HG02588 (cell line): Measurements from ENCODE around the gene EZH1.

Experiments used
- ATAC-seq: cut with Tn5 transposase; IDR thresholded peaks from one replicate; pipeline ENCODE4 v1.9.1; 2021; ENCODE audit warnings: mild to moderate bottlenecking, moderate library complexity; ENCODE audit not compliant: unreplicated experiment

The EZH1 gene

GRCh38 chr17:42723636-42724035, 21.2 kb downstream of the EZH1 start:
- no peak for ATAC-seq

- no peak for ATAC-seq
These were observed 23.8 kb downstream of the EZH1 start for GRCh38 chr17:42720996-42721583.

DNA sequence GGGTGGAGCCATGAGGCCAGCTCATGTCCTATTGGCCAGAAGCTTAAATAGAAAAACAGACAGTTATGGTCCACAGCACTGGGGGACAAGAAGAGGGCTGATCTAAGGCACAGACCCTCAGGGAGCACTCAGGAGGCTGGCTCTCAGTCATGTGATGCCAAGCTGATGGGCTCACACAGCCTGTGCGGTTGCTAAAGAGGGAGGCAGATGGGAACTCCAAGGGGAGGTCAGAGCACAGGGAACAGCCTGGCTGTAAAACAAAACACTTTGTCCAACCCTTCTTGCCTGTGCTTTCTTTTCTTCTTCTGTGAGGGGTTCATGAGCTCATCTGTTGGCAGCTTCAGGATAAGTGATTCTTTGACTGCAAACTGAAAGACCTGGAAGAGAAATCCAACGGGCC, 35.3 kb downstream of the EZH1 start:
- no peak for ATAC-seq

GRCh38 chr17:42708588-42708987, 36.3 kb downstream of the EZH1 start:
- no peak for ATAC-seq

DNA sequence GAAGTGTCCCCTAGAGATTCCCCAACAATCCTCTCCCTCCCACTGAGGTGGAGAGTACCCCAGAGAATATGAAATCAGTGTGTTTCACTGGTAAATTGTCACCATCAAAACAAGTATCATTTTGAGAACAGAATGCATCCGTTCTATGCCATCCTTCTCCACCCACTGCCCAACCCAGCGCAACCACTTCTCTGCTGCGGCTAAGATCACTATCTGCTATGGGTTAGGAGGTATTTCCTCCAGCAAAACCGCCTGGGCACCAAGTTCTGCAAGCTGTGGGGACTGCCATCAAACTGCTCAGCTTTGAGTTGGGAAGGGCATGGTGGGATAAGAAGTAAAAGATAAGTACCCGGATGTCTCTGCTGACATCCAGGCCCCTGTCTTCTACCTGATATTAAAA, 38.1 kb downstream of the EZH1 start:
- ATAC-seq = no peak

DNA sequence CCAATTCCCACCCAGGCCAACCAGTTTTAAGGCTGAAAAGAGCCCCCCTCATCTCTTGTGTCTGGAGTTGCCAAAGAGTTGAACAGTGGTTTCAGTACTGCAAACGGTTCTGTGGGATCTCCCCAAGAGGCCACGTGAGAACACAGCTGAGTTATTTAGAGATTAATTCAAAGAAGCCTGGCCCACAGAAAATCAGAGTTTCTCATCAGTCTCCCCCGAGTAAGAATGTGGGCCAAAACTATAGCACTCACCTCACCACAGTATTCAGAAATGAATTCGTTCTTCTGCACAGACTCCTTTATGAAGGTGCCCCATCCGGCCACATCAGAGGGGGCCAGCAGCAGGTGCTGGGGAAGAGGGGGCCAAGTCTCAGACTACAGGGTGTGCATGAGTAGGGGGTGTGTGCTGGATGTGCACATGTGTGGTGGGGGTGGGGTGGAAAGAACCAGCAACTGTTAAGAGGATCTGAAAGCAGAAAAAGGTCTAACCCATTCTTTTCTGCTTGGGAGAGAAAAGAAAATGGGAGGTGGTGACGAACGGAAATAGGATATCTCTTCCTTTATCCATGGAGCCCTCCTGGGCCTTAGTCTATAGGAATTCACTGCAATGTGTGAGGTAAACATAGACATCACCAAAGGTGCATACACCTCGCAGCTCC, 39.9 kb downstream of the EZH1 start:
- ATAC-seq = peak; percentile 66

- ATAC-seq = peak; percentile 8
These were observed 40.4 kb downstream of the EZH1 start for GRCh38 chr17:42704490-42704836.

DNA sequence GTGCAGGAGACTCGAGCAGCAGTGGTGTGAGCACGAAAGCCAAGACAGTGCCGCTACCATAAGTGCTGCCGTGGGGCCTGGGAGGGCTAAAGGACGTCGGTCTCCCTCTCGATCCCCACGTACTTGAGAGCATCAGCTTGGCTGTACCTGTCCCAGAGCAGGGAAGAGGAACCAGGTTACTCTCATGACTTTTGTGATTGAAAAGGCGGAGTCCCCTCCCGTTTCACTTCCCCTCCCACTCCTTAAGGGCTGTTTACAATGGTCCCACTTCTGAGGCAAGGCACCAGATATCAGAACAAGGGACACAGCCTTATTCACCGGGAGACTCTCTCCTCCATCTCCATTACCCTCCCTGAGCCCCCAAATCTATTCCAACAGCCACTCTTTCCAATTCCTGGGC, 42.4 kb downstream of the EZH1 start:
- no peak for ATAC-seq

DNA sequence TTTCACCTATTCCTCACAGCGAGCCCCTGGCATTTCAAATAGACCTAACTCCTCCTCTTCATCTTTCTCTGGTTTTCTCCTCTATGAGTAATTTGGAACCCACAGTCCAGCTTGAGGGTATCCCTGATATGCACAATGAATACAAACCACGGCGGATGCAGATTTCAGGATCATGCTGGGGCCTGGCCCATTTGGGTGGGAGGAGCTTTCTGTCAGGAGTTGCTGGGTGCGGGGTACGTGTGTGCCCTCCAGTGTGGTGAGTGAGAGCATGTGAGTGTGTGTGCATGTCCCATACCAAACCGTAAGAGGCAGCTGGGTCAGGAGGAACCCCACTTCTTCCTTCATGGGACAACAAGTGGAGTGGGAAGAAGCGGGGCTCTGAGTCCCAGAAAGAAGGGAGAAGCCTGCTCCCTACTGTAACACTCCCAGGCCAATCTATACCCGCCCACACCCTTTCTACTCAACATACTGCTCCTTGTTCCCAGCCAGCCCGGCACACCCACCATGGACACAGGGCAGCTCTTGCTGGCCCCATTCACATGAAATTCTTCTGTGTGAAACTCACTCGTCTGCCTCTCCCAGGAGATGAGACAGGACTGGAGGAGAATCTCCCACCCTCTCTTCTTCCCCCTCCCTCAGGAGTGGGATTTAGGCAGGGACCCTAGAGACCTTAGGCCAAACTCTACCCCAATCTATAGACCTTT, 44.1 kb downstream of the EZH1 start:
- ATAC-seq = no peak

- no peak for ATAC-seq
These were observed 45.5 kb downstream of the EZH1 start for GRCh38 chr17:42699415-42699740.

DNA sequence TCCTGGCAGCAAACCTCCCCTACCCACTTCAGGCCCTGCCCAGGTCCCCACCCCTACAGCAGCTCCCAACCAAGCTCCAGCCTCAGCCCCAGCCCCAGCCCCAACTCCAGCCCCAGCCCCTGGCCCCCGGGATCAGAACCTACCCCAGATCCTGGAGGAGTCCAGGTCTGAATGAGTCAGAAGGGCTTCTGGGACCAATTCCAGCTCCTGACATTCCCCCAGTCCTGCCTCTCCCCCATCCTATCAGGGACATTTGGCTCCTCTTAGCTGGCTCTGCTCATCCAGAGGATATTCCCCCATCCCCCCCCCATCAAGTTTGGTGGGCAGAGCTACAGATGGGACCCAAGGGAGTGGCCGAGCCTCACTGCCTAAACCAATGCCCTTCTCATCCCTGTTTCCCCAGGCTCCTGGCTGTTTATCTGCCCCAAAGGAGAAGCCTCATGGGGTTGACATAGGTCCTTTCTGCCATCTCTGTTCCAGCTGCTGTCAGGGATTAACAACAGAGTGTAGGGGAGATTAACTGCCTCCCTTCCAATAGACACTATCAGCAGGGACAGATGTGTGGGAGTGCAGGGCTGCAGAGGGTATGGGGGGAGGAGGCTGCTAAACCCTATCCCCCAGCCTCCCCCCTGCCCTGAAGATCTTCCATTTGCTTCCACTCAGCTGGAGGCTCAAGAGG, 46.0 kb downstream of the EZH1 start:
- ATAC-seq = no peak

DNA sequence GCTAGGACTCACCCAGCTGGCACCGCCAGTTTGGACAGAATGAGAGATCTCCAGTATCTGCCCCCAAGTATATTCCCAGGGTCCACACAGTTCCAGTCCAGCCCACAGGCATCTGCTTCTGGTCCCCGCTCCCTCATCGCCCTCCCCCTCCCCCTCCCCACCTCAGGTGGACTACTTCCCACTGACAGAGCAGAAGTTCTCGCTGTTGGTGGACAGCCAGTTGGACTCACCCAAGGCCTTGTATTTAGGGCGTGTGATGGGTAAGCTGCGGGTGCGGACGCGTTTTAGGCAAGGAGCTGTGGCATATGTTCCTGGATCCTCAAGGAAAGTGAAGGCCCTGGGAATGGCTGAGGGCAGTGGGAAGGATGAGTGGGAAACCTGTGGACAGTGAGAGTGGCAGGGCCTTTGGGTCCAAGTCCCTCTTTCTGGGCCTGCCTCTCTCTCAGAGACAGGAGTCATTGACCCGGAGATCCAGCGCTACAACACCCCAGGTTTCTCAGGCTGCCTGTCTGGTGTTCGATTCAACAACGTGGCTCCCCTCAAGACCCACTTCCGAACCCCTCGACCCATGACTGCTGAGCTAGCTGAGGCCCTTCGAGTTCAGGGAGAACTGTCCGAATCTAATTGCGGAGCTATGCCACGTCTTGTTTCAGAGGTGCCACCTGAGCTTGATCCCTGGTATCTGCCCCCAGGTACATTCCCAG, 47.6 kb downstream of the EZH1 start:
- ATAC-seq = no peak

DNA sequence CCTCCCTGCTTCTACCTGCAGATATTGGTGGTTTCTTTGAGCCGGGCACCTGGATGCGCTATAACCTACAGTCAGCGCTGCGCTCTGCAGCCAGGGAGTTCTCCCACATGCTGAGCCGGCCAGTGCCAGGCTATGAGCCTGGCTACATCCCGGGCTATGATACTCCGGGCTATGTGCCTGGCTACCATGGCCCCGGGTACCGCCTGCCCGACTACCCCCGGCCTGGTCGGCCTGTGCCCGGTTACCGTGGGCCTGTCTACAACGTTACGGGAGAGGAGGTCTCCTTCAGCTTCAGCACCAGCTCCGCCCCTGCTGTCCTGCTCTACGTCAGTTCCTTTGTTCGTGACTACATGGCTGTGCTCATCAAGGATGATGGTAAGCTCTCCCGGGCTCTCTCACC, 49.3 kb downstream of the EZH1 start:
- ATAC-seq = no peak

DNA sequence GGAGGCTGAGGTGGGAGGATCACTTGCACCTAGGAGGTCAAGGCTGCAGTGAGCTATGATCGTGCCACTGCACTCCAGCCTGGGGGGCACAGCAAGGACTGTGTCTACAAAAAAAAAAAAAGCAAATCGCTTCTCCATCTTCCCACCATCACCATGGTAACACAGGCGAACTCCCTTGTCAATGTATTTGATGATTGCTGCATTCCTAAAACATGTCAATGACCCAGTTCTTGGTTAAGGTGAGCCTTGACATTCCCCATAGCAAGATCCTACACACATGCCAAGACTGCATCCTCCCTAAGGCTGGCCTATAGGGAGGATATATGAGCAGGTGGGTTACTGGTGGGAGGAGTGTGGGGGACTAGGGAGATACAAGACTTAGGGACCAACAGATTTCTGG, 50.3 kb downstream of the EZH1 start:
- no peak for ATAC-seq

GRCh38 chr17:42692489-42692888, 52.4 kb downstream of the EZH1 start:
- ATAC-seq = no peak

GRCh38 chr17:42691021-42691545, 53.8 kb downstream of the EZH1 start:
- no peak for ATAC-seq

- no peak for ATAC-seq
These were observed 54.2 kb downstream of the EZH1 start for GRCh38 chr17:42690596-42690995.

- ATAC-seq = no peak
These were observed 57.0 kb downstream of the EZH1 start for GRCh38 chr17:42687707-42688320.

DNA sequence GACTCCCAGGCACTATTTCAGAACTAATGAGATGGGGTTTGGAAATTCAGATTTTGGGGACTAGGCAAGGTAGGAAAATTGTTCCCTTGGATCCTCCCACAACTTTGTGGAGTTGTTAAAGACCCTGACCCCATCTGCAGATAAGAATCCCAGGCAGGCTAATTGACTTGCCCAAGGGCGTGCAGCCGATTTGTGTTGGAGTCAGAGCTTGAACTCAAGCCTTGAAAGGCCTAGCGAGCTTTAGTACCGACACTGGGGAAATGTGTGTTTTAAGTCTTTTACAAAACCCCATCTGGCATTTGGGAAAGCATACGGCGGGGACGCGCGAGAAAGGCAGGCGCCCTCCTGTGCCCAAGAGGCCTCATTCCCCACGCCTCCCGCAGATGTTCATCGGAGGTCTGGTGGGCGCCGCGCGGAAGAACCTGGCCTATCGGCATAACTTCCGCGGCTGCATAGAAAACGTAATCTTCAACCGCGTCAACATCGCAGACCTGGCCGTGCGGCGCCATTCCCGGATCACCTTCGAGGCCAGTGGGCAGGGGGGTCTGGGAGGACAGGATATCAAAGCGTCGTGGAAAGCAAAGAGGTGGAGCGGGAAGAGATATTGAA, 58.2 kb downstream of the EZH1 start:
- ATAC-seq = no peak

DNA sequence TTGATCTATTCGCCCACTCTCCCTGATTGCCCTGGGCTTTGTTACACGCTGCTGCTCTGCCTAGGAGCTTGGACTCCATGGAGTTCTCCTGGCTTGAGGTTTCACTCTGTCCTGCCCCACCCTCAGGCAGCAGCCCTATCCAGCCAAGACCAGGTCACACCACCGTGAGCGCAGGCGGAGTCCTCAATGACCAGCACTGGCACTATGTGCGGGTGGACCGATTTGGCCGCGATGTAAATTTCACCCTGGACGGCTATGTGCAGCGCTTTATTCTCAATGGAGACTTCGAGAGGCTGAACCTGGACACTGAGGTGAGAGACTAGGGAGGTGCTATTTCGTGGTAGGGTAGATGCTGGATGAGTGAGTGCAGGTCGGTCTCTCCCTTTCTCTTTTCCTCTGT, 59.0 kb downstream of the EZH1 start:
- ATAC-seq = no peak
